HG03097 (cell line): ENCODE data around the gene ATP2B2.

ENCODE experiments used
- ATAC-seq: cut with Tn5 transposase; IDR thresholded peaks from one replicate; pipeline ENCODE4 v1.9.1; 2021; ENCODE audit not compliant: unreplicated experiment, low FRiP score

Gene ATP2B2

GRCh38 chr3:10496121-10496863, 9.1 kb downstream of the ATP2B2 start:
- no peak for ATAC-seq

GRCh38 chr3:10495614-10496013, 9.8 kb downstream of the ATP2B2 start:
- ATAC-seq, result no peak

GRCh38 chr3:10495003-10495402, 10.4 kb downstream of the ATP2B2 start:
- ATAC-seq, result no peak

- ATAC-seq, result no peak
These were observed 11.2 kb downstream of the ATP2B2 start for GRCh38 chr3:10494180-10494579.

GRCh38 chr3:10493202-10493589, 12.2 kb downstream of the ATP2B2 start:
- ATAC-seq, result no peak

GRCh38 chr3:10492364-10493201, 12.8 kb downstream of the ATP2B2 start:
- ATAC-seq, result no peak

- no peak for ATAC-seq
These were observed 15.5 kb downstream of the ATP2B2 start for GRCh38 chr3:10489746-10490483.

GRCh38 chr3:10487988-10488633, 17.3 kb downstream of the ATP2B2 start:
- no peak for ATAC-seq

GRCh38 chr3:10485806-10486205, 19.6 kb downstream of the ATP2B2 start:
- no peak for ATAC-seq

GRCh38 chr3:10485380-10485779, 20.0 kb downstream of the ATP2B2 start:
- no peak for ATAC-seq

GRCh38 chr3:10484709-10485108, 20.7 kb downstream of the ATP2B2 start:
- ATAC-seq, result no peak

- no peak for ATAC-seq
These were observed 21.6 kb downstream of the ATP2B2 start for GRCh38 chr3:10483686-10484345.

GRCh38 chr3:10483364-10483675, 22.1 kb downstream of the ATP2B2 start:
- ATAC-seq, result no peak

- ATAC-seq, result no peak
These were observed 22.6 kb downstream of the ATP2B2 start for GRCh38 chr3:10482631-10483363.

GRCh38 chr3:10480871-10481378, 24.5 kb downstream of the ATP2B2 start:
- ATAC-seq, result no peak

GRCh38 chr3:10479311-10479710, 26.1 kb downstream of the ATP2B2 start:
- ATAC-seq, result no peak

- no peak for ATAC-seq
These were observed 29.4 kb downstream of the ATP2B2 start for GRCh38 chr3:10475983-10476382.

GRCh38 chr3:10474847-10475246, 30.5 kb downstream of the ATP2B2 start:
- ATAC-seq, result no peak

GRCh38 chr3:10474275-10474646, 31.1 kb downstream of the ATP2B2 start:
- ATAC-seq, result no peak
